PC-9 (cell line): Measurements from ENCODE around the gene RSF1.

ENCODE experiments used
- CTCF ChIP-seq: fragments of 200-600 bp; sonication (generic); conservative IDR thresholded peaks from 2 replicates; pipeline ENCODE4 v1.6.1; 2017; ENCODE audit warnings: mixed run types, antibody characterized with exemption, mild to moderate bottlenecking, moderate library complexity
- EZH2 ChIP-seq: fragments of 200-600 bp; sonication (generic); IDR thresholded peaks from 2 replicates; pipeline ENCODE4 v1.8.0; 2017; ENCODE audit warnings: antibody characterized with exemption, low read depth

- no peak for TF ChIP-seq CTCF
- no peak for TF ChIP-seq EZH2
These were observed 45.8 kb upstream of the RSF1 start for GRCh38 chr11:77866336-77866735.
